Upper lobe of right lung (tissue), 1 donor: ENCODE results near the gene KRT71. TPM values are rescaled to one million over a fixed set of nuclear protein-coding genes. Genes with fewer than 3 reads are reported as not detected.

ENCODE experiments used
- ATAC-seq: fragments of 200-7000 bp; cut with Tn5 transposase; one replicate; pipeline ENCODE4 v1.9.1; 2020; ENCODE audit warnings: mild to moderate bottlenecking, moderate library complexity
- DNase-seq: peaks from one replicate; pipeline ENCODE4 v3.0.0-alpha.2; 2020
- H3K27ac ChIP-seq: fragments of 200-600 bp; one replicate; pipeline ENCODE4 v1.8.0; 2022
- H3K27me3 ChIP-seq: fragments of 200-600 bp; one replicate; pipeline ENCODE4 v1.8.0; 2022; ENCODE audit warnings: mild to moderate bottlenecking
- H3K36me3 ChIP-seq: fragments of 200-600 bp; one replicate; pipeline ENCODE4 v1.8.0; 2022
- H3K4me1 ChIP-seq: fragments of 200-600 bp; one replicate; pipeline ENCODE4 v1.8.0; 2022
- H3K4me3 ChIP-seq: fragments of 200-600 bp; one replicate; pipeline ENCODE4 v1.8.0; 2022; ENCODE audit warnings: mild to moderate bottlenecking
- H3K9me3 ChIP-seq: fragments of 200-600 bp; one replicate; pipeline ENCODE4 v1.8.0; 2022
- CTCF ChIP-seq: fragments of 200-600 bp; IDR thresholded peaks from one replicate; pipeline ENCODE4 v1.8.0; 2022; ENCODE audit warnings: antibody characterized with exemption
- intact Hi-C: fragments of 100-400 bp; cut with DNase I; formaldehyde crosslinking; loops from one replicate; pipeline ENCODE4 v1.11.0; 2022
- total RNA-seq: library from RNA; stranded (reverse); fragmentation: NEBNext Ultra II Directional; extraction: Animal tissue kit (Norgen Biotek cat#: 25700); gene quantifications from one replicate; pipeline ENCODE4 v1.2.1, GENCODE V29; 2021
- donor health status: DM: no; HTN: yes; CAD: no; lungs with severe emphysema.

The KRT71 gene
- total RNA-seq, 1 donor from 2014 or later, result not detected

- H3K4me1 ChIP-seq, result no peaks in the 10 kb centered on the region
- DNase-seq (no peak), ATAC-seq (no peak)
- H3K9me3 ChIP-seq, result peaks cover 6% of the 10 kb centered on the region
- H3K36me3 ChIP-seq, result no peaks in the 10 kb centered on the region
- H3K27me3 ChIP-seq, result no peaks in the 10 kb centered on the region
- H3K27ac ChIP-seq, result no peak overlapping the region
- no peak overlapping the region for H3K4me3 ChIP-seq
- no peak for TF ChIP-seq CTCF
- intact Hi-C loops, result no loop called here
Observed at GRCh38 chr12:52514471-52515318, 38.2 kb downstream of the KRT71 start.

GRCh38 chr12:52513736-52514135 is 39.2 kb downstream of the KRT71 start:
- Histone ChIP-seq H3K4me1 (no peaks in the 10 kb centered on the region), H3K27ac (no peak overlapping the region), H3K9me3 (peaks cover 6% of the 10 kb centered on the region), H3K36me3 (no peaks in the 10 kb centered on the region), H3K4me3 (no peak overlapping the region), H3K27me3 (no peaks in the 10 kb centered on the region)
- no peak for DNase-seq
- TF ChIP-seq CTCF, result no peak
- intact Hi-C loops, result no loop called here
- ATAC-seq, result no peak

GRCh38 chr12:52508211-52508610 is 44.7 kb downstream of the KRT71 start:
- no peak overlapping the region for H3K27ac ChIP-seq
- intact Hi-C loops, result no loop called here
- peaks cover 6% of the 10 kb centered on the region for H3K9me3 ChIP-seq
- peaks cover 10% of the 10 kb centered on the region for H3K27me3 ChIP-seq
- no peak for ATAC-seq
- no peaks in the 10 kb centered on the region for H3K4me1 ChIP-seq
- no peak for DNase-seq
- no peaks in the 10 kb centered on the region for H3K36me3 ChIP-seq
- H3K4me3 ChIP-seq, result no peak overlapping the region
- no peak for TF ChIP-seq CTCF

- intact Hi-C loops, result no loop called here
- H3K36me3 ChIP-seq, result no peaks in the 10 kb centered on the region
- H3K27ac ChIP-seq, result no peak overlapping the region
- no peak overlapping the region for H3K4me3 ChIP-seq
- H3K9me3 ChIP-seq, result peaks cover 6% of the 10 kb centered on the region
- DNase-seq (no peak), ATAC-seq (peak; percentile 80)
- no peaks in the 10 kb centered on the region for H3K4me1 ChIP-seq
- peak; percentile 60 for TF ChIP-seq CTCF
- peaks cover 14% of the 10 kb centered on the region for H3K27me3 ChIP-seq
Observed at GRCh38 chr12:52506858-52507715, 45.9 kb downstream of the KRT71 start.

- peaks cover 14% of the 10 kb centered on the region for H3K27me3 ChIP-seq
- no peaks in the 10 kb centered on the region for H3K36me3 ChIP-seq
- no peak for TF ChIP-seq CTCF
- H3K9me3 ChIP-seq, result no peaks in the 10 kb centered on the region
- H3K27ac ChIP-seq, result no peak overlapping the region
- ATAC-seq (no peak), DNase-seq (no peak)
- intact Hi-C loops, result no loop called here
- H3K4me1 ChIP-seq, result no peaks in the 10 kb centered on the region
- H3K4me3 ChIP-seq, result no peak overlapping the region
Observed at GRCh38 chr12:52502877-52503276, 50.1 kb downstream of the KRT71 start.
